GM21529 (cell line): ENCODE results near the gene PTPRM.

Experiments used
- ATAC-seq: cut with Tn5 transposase; IDR thresholded peaks from one replicate; pipeline ENCODE4 v1.9.1; 2021; ENCODE audit not compliant: unreplicated experiment

PTPRM gene

DNA sequence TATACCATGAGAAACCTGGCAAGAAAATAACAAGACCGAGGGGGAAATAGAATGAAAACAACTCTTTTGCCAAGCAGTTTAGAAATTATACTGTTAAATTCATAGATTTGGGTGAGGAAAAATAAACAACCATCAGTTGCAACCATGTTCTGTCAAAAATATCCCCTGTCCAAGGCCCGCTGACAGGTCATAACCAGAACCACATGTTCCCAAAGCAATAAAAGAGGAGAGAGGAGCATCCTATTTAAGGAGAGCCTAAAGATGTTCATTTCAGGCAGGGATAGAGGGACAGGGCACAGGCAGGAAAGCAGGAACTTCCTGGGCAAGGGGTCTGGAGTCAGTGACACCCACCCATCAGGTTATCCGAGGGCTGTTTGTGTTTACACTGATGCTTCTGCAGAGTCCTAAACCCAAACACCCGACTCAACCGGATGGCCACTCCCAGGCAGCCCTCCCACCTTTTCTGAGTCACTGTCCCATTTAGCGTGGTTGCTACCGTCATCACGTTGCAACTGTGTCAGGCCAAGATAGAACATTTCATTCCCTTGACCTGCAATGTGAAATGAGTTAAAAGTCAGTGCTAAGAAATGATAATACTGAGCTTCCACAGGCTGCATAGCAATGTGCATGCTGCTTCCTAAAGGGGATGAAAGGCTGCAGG lies 573.9 kb downstream of the PTPRM start:
- ATAC-seq: no peak

- ATAC-seq: no peak
Measured at GRCh38 chr18:8142131-8142711, 575.1 kb downstream of the PTPRM start.

DNA sequence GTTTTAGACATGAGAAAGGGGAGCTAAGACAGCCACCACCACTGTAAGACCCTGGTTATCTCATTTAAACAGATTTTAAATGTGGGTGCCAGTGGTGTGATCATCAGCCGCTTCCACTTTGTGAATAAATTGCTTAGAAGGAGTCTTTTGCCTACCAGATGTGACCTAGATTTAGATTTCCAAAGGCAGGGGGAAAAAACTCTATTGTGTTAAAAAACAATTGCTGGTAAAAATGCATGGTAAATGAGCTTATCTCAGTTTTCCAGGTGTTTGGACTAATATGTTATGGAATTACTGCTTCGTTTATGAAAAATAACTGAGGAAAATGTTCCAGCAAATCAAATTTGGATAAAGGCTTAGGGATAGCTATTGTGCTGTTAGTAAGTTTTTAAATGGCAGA lies 575.8 kb downstream of the PTPRM start:
- ATAC-seq: no peak

DNA sequence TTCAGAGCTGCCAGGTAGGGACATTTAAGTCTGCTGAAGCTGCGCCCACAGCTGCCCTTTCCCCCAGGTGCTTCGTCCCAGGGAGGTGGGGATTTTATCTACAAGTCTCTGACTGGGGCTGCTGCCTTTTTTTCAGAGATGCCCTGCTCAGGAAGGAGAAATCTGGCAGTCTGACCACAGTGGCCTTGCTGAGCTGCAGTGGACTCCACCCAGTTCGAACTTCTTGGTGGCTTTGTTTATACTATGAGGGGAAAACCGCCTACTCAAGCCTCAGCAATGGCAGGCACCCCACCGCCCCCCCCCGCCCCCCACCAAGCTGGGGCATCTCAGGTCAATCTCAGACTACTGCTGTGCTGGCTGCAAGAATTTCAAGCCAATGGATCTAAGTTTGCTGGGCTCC lies 584.1 kb downstream of the PTPRM start:
- no peak for ATAC-seq

- ATAC-seq: no peak
Measured at GRCh38 chr18:8153887-8154583, 586.9 kb downstream of the PTPRM start.

DNA sequence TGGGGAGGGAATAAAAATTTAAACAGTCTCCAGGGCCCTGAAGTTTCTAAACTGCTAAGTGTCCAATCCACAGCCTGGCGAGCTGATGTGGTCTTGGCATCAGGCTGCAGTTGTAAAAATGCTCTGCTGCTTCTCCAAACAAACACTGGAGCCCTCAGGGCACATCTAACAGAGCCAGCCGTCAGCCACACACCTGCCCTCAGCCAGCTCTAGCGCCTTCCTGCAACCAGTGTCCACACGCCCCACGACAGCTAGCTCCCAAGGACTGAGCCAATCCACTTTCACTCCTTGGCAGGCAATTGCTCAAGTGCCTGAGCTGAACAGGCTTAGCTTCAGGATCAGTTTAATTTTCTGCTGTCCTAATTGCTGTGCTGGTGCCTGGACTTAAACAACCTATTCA lies 595.7 kb downstream of the PTPRM start:
- ATAC-seq: no peak

- ATAC-seq: no peak
Measured at GRCh38 chr18:8163286-8163959, 596.3 kb downstream of the PTPRM start.

GRCh38 chr18:8165095-8165494 lies 598.0 kb downstream of the PTPRM start:
- no peak for ATAC-seq

- ATAC-seq: no peak
Measured at GRCh38 chr18:8167026-8167425, 599.9 kb downstream of the PTPRM start.

- no peak for ATAC-seq
Measured at GRCh38 chr18:8167673-8168072, 600.6 kb downstream of the PTPRM start.

DNA sequence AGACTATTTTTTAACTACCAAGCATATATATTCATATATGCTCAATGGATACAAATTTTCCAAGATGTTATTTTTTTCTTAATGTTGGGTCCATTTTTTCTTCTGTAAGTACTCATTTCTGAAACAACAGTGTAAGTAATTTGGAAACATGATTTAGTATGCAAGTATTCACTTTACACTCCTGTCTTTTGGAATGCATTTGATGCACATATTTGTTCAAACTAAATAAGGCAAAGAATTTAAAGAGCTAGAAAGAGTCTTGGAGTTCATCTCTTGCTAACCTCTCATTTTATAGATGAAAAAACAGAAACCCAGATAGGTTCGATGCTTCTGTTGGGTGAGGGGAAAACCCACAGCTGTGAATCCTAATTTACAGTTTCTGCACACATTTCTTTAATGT lies 602.6 kb downstream of the PTPRM start:
- ATAC-seq: no peak

DNA sequence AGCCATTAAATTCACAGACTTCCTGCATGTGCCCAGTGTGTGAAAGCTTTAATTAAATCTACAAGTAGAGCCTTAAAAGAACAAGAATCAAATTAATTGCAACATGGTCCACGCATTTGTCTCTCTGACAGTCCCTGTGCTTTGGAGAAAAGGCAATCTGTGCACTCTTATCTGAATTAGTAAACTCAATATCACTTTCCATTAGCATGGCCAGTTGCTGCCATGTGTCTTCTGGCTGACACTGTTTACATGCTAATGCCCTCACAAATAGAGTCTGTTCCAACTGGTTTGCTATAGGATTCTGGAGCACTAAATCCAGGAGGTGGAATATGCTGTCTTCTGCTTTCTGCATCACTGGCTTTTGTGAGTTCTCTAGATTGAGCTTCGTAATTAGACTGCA lies 607.7 kb downstream of the PTPRM start:
- ATAC-seq: no peak

DNA sequence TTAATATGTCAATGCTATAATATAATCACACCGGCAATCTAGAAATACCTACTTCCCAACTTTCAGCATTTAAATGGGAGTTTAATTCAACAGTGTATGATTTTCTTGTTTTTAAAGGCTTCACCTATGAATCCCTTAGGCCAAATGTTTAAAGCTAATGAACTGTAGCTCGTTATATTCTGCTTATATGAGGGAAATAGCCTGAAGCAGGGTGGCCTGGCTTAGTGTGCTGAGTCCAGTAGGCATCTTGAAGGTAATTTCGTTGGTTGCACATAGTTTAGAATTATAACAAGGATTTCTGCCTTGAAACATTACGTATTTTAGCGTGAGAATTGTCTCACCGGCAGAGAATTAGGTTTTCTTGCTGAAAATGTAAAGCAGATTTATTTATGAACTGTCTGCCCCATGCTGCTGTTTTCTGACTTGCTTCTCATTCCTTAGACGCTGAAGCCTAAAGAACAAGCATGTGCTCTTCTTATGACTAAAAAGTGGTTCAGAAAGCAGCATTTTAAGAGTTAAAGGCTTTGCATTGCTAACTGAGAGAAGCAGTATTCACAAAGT lies 608.5 kb downstream of the PTPRM start:
- ATAC-seq: no peak

DNA sequence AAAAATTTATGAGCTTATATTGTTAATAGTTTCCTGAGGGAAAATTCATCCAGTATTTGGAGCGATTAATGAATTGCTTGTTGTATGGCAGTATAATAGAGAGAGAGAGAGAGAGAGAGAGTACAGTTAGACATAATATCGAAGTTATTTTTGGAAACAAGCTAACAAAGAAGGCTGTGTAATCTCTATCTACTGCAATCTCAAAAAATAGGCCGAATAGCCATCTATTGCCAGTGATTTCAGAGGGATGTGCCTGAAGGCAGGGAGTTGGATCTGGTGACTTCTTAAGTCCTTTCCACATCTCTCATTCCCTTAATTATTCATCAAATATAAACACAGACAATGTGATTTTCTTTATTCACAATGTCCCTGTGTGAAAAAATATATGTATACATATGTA lies 609.0 kb downstream of the PTPRM start:
- ATAC-seq: no peak

GRCh38 chr18:8176554-8176953 lies 609.4 kb downstream of the PTPRM start:
- ATAC-seq: no peak

- no peak for ATAC-seq
Measured at GRCh38 chr18:8177330-8178016, 610.4 kb downstream of the PTPRM start.

- ATAC-seq: no peak
Measured at GRCh38 chr18:8186413-8186812, 619.3 kb downstream of the PTPRM start.

- no peak for ATAC-seq
Measured at GRCh38 chr18:8188184-8188583, 621.1 kb downstream of the PTPRM start.

- no peak for ATAC-seq
Measured at GRCh38 chr18:8190980-8191379, 623.9 kb downstream of the PTPRM start.

GRCh38 chr18:8194431-8194830 lies 627.3 kb downstream of the PTPRM start:
- ATAC-seq: no peak

DNA sequence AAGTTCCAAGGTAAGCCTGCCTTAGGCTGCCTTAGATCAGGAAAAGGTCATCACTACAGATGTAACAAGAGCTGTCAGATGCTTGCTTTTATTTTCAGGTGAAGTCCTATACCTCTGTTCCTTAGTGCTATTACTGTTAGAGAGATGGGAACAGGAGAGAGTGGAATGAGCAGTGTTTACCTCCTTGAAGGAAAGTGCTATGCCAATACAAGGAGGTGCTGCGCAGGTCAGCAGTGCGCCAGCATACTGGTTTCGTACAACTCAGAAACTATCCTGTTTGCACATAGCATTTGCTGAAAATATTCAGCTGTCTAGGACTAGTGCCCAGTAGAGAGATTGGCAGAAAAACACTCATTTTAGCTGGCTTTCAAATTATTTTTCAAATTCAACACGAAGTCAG lies 629.1 kb downstream of the PTPRM start:
- ATAC-seq: no peak
